Activated naive CD8-positive, alpha-beta T cell treated with anti-CD3 and anti-CD28 coated beads for 36 hours (primary cell): Measurements from ENCODE around the gene PRICKLE4. TPM values are rescaled to one million over a fixed set of nuclear protein-coding genes. Genes with fewer than 3 reads are reported as not detected.

Source experiments
- DNase-seq: peaks from one replicate; pipeline ENCODE4 v3.0.0; 2021
- H3K27ac Mint-ChIP-seq: one replicate; pipeline ENCODE4 v1.8.0; 2022; ENCODE audit warnings: mild to moderate bottlenecking, moderate library complexity, mixed read lengths
- H3K27me3 Mint-ChIP-seq: one replicate; pipeline ENCODE4 v1.8.0; 2022; ENCODE audit warnings: mild to moderate bottlenecking, mixed read lengths
- H3K36me3 Mint-ChIP-seq: one replicate; pipeline ENCODE4 v1.8.0; 2021; ENCODE audit warnings: mild to moderate bottlenecking, mixed read lengths
- H3K4me1 Mint-ChIP-seq: one replicate; pipeline ENCODE4 v1.8.0; 2021; ENCODE audit warnings: mixed read lengths
- H3K4me3 Mint-ChIP-seq: one replicate; pipeline ENCODE4 v1.8.0; 2022; ENCODE audit warnings: mild to moderate bottlenecking, moderate library complexity, mixed read lengths
- H3K9me3 Mint-ChIP-seq: one replicate; pipeline ENCODE4 v1.8.0; 2022; ENCODE audit warnings: mixed read lengths
- total RNA-seq, 2 experiments: library from RNA; stranded (reverse); gene quantifications; one replicate each; pipeline ENCODE4 v1.2.3, GENCODE V29; 2021

The PRICKLE4 gene
- not detected for total RNA-seq

- Mint-ChIP-seq H3K27me3 (peaks cover 10% of the 10 kb centered on the region), H3K27ac (peak within 1 kb of the TSS; percentile 70), H3K9me3 (no peaks in the 10 kb centered on the region), H3K4me1 (peaks cover 17% of the 10 kb centered on the region), H3K36me3 (no peaks in the 10 kb centered on the region), H3K4me3 (peak within 1 kb of the TSS; percentile 88)
- no peak for DNase-seq
Measured at GRCh38 chr6:41780551-41781365, at the start of gene PRICKLE4. Gene PRICKLE4, plus strand, starts transcription at chr6:41780782. Its CDS starts 2,692 bp downstream, at chr6:41783474.

GRCh38 chr6:41731561-41732086, 49.0 kb upstream of the PRICKLE4 start:
- H3K27me3 Mint-ChIP-seq = no peaks in the 10 kb centered on the region
- no peaks in the 10 kb centered on the region for H3K36me3 Mint-ChIP-seq
- H3K4me3 Mint-ChIP-seq = no peak overlapping the region
- H3K27ac Mint-ChIP-seq = no peak overlapping the region
- DNase-seq = no peak
- H3K4me1 Mint-ChIP-seq = peaks cover 32% of the 10 kb centered on the region
- no peaks in the 10 kb centered on the region for H3K9me3 Mint-ChIP-seq

GRCh38 chr6:41732149-41732548, 48.4 kb upstream of the PRICKLE4 start:
- no peaks in the 10 kb centered on the region for H3K27me3 Mint-ChIP-seq
- H3K4me1 Mint-ChIP-seq = peaks cover 28% of the 10 kb centered on the region
- no peaks in the 10 kb centered on the region for H3K36me3 Mint-ChIP-seq
- peak overlapping the region; percentile 2 for H3K4me3 Mint-ChIP-seq
- no peaks in the 10 kb centered on the region for H3K9me3 Mint-ChIP-seq
- DNase-seq = no peak
- H3K27ac Mint-ChIP-seq = peak overlapping the region; percentile 49

- Mint-ChIP-seq H3K36me3 (no peaks in the 10 kb centered on the region), H3K4me3 (peak overlapping the region; percentile 79), H3K27me3 (no peaks in the 10 kb centered on the region), H3K4me1 (peaks cover 26% of the 10 kb centered on the region), H3K27ac (peak overlapping the region; percentile 86), H3K9me3 (no peaks in the 10 kb centered on the region)
- DNase-seq = peak; percentile 74
Measured at GRCh38 chr6:41732591-41733359, 47.8 kb upstream of the PRICKLE4 start.

GRCh38 chr6:41733360-41733706, 47.2 kb upstream of the PRICKLE4 start:
- peak overlapping the region; percentile 79 for H3K4me3 Mint-ChIP-seq
- no peaks in the 10 kb centered on the region for H3K36me3 Mint-ChIP-seq
- H3K9me3 Mint-ChIP-seq = no peaks in the 10 kb centered on the region
- DNase-seq = peak; percentile 10
- no peaks in the 10 kb centered on the region for H3K27me3 Mint-ChIP-seq
- H3K27ac Mint-ChIP-seq = peak overlapping the region; percentile 86
- H3K4me1 Mint-ChIP-seq = peaks cover 26% of the 10 kb centered on the region

- H3K36me3 Mint-ChIP-seq = no peaks in the 10 kb centered on the region
- DNase-seq = peak; percentile 79
- H3K4me1 Mint-ChIP-seq = peaks cover 23% of the 10 kb centered on the region
- no peaks in the 10 kb centered on the region for H3K27me3 Mint-ChIP-seq
- peak overlapping the region; percentile 86 for H3K27ac Mint-ChIP-seq
- no peaks in the 10 kb centered on the region for H3K9me3 Mint-ChIP-seq
- peak overlapping the region; percentile 79 for H3K4me3 Mint-ChIP-seq
Measured at GRCh38 chr6:41733707-41734665, 46.6 kb upstream of the PRICKLE4 start.

- peak overlapping the region; percentile 68 for H3K27ac Mint-ChIP-seq
- DNase-seq = peak; percentile 66
- no peaks in the 10 kb centered on the region for H3K36me3 Mint-ChIP-seq
- no peaks in the 10 kb centered on the region for H3K9me3 Mint-ChIP-seq
- peak overlapping the region; percentile 71 for H3K4me3 Mint-ChIP-seq
- no peaks in the 10 kb centered on the region for H3K27me3 Mint-ChIP-seq
- peaks cover 23% of the 10 kb centered on the region for H3K4me1 Mint-ChIP-seq
Measured at GRCh38 chr6:41734666-41735426, 45.7 kb upstream of the PRICKLE4 start.

- peak; percentile 96 for DNase-seq
- Mint-ChIP-seq H3K27me3 (no peaks in the 10 kb centered on the region), H3K4me3 (peak within 1 kb of the TSS; percentile 73), H3K27ac (peak within 1 kb of the TSS; percentile 68), H3K9me3 (no peaks in the 10 kb centered on the region), H3K4me1 (peaks cover 17% of the 10 kb centered on the region), H3K36me3 (no peaks in the 10 kb centered on the region)
Measured at GRCh38 chr6:41735427-41736185, 45.0 kb upstream of the PRICKLE4 start, which contains the start of gene TFEB. Gene TFEB, minus strand, starts transcription at chr6:41735608. Its CDS starts 44,395 bp downstream, at chr6:41691213.

- Mint-ChIP-seq H3K27ac (no peak overlapping the region), H3K36me3 (no peaks in the 10 kb centered on the region), H3K27me3 (no peaks in the 10 kb centered on the region), H3K4me3 (no peak overlapping the region), H3K9me3 (no peaks in the 10 kb centered on the region), H3K4me1 (peaks cover 15% of the 10 kb centered on the region)
- DNase-seq = no peak
Measured at GRCh38 chr6:41736186-41736733, 44.3 kb upstream of the PRICKLE4 start.

GRCh38 chr6:41736800-41737555, 43.6 kb upstream of the PRICKLE4 start:
- Mint-ChIP-seq H3K9me3 (no peaks in the 10 kb centered on the region), H3K36me3 (no peaks in the 10 kb centered on the region), H3K4me3 (no peak overlapping the region), H3K27ac (peak overlapping the region; percentile 34), H3K27me3 (no peaks in the 10 kb centered on the region), H3K4me1 (peaks cover 11% of the 10 kb centered on the region)
- no peak for DNase-seq

GRCh38 chr6:41737591-41738130, 42.9 kb upstream of the PRICKLE4 start:
- Mint-ChIP-seq H3K9me3 (no peaks in the 10 kb centered on the region), H3K27ac (no peak overlapping the region), H3K27me3 (no peaks in the 10 kb centered on the region), H3K4me3 (no peak overlapping the region), H3K4me1 (peaks cover 8% of the 10 kb centered on the region), H3K36me3 (no peaks in the 10 kb centered on the region)
- DNase-seq = no peak

- DNase-seq = no peak
- Mint-ChIP-seq H3K36me3 (no peaks in the 10 kb centered on the region), H3K4me3 (no peak overlapping the region), H3K27ac (no peak overlapping the region), H3K4me1 (peaks cover 3% of the 10 kb centered on the region), H3K27me3 (no peaks in the 10 kb centered on the region), H3K9me3 (no peaks in the 10 kb centered on the region)
Measured at GRCh38 chr6:41739041-41739440, 41.5 kb upstream of the PRICKLE4 start.
